ENCODE measurements around the gene LCN6. TPM values are rescaled to one million over a fixed set of nuclear protein-coding genes. Genes with fewer than 3 reads are reported as not detected.
"Not testable (repeated sequence)": the region's sequence is repeated elsewhere in the genome, so short reads cannot be mapped to it uniquely, and the experiment has no call there.

The LCN6 gene
- total RNA-seq, 1 donor, result not detected

- not testable (repeated sequence) for H3K27me3 ChIP-seq (ENCODE audit: insufficient read depth, low read length); H3K9me3 ChIP-seq (ENCODE audit: low read depth, low read length); H3K4me3 ChIP-seq (ENCODE audit: low read length); H3K4me1 ChIP-seq (ENCODE audit: insufficient read depth, low read length)
Observed at GRCh38 chr9:136766410-136767120, 18.2 kb upstream of the LCN6 start.

DNA sequence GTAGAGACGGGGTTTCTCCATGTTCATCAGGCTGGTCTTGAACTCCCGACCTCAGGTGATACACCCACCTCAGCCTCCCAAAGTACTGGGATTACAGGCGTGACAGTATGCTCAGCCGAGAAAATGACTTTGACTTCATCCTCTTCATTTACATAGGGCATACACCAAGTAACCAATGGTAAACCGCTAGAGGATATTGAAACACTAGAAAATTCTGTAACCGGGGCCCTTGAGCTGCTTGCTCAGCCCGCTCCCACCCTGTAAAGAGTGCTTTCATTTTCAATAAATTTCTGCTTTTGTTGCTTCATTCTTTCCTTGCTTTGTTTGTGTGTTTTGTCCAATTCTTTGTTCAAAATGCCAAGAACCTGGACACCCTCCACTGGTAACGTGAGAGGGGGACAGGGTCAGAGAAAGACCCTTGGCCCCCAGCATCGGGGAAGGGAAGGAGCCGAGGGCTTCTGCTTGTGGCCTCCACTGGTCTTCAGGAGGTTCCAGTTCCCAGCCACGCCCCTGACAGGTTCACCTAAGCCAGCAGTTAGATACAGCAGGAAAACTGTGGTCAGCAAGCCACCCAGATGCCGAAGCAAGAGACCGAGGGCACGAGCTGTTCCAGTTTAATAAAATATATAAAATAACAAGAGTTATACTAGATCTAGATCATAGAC is 17.6 kb upstream of the LCN6 start:
- not testable (repeated sequence) for H3K9me3 ChIP-seq (ENCODE audit: low read depth, low read length); H3K4me1 ChIP-seq (ENCODE audit: insufficient read depth, low read length); H3K4me3 ChIP-seq (ENCODE audit: low read length); H3K27me3 ChIP-seq (ENCODE audit: insufficient read depth, low read length)

DNA sequence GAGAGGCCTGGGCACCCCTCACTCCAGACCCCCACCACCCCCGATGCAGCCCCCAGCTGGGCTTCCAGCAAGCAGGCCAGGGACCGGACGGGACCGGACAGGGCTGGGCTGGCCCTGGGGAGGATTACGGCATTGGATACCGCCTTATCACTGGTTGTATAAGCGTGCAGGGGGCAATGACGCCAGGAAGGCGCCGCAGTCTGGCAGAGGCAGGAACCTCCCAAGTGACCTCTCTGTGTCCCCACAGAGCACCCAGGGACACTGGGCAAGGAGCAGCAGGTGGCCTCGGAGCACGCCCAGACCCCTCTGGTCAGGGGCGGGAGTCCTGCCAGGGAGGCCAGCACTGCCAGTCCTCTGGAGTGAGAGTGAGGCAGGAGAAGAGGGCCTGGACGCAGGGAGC is 16.7 kb upstream of the LCN6 start:
- no peaks in the 10 kb centered on the region for H3K27me3 ChIP-seq (ENCODE audit: insufficient read depth, low read length)
- no peaks in the 10 kb centered on the region for H3K9me3 ChIP-seq (ENCODE audit: low read depth, low read length)
- H3K4me1 ChIP-seq (ENCODE audit: insufficient read depth, low read length), result no peaks in the 10 kb centered on the region
- H3K4me3 ChIP-seq (ENCODE audit: low read length), result no peak overlapping the region

DNA sequence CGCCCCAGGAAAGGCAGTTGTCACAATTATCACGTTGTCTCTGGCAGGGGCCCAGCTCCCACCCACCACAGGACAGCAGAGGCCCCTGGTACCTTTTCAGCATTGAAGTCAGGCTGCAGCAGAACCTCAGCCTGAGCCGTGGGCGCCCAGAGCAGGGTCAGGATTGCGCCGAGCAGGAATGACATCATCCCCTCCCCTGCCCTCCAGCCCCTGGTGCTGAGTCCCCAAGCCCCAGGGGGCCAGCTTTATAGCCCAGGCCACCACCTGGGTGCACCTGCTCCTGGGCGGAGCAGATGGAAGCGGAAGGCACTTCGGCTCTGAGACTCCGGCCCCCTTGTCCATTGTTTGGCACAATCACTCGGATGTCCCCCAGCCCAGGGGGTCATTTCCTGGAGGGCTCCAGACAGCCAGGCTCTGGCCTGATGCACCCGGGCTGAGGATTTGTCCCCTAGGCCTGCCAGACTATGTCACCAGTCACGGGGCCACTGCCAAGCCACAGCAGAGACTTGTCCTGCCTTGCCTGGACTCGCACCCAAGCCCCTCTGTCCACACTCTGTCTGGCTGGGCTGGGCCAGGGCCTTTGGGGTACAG is 16.1 kb upstream of the LCN6 start, which contains the start of gene LCN15:
LCN15 (minus strand) TSS at position 218 of the 591 bp plus-strand sequence; CDS start at position 188, 30 bp downstream.
- H3K4me3 ChIP-seq (ENCODE audit: low read length), result no peak within 1 kb of the TSS
- H3K9me3 ChIP-seq (ENCODE audit: low read depth, low read length), result no peaks in the 10 kb centered on the region
- H3K4me1 ChIP-seq (ENCODE audit: insufficient read depth, low read length), result no peaks in the 10 kb centered on the region
- H3K27me3 ChIP-seq (ENCODE audit: insufficient read depth, low read length), result no peaks in the 10 kb centered on the region

DNA sequence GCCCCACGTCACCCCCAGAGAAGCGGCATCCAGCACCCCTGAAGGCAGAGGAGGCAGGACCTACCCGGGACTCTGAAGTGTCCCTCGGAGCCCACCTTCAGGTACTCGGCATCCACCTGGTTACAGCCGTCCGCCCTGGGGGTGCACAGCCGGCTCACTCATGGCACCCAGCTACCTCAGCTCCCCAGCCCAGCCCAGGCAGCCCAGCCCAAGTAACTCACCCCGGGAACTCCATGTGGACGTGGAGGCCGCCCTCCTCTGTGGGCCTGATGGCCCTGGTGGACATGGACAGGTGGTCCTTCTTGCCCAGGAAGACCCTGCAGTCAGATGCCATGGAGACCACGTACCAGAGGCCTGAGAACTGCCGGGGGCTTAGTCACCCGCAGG is 15.3 kb upstream of the LCN6 start:
- Histone ChIP-seq H3K4me3 (ENCODE audit: low read length) (no peak overlapping the region), H3K4me1 (ENCODE audit: insufficient read depth, low read length) (no peaks in the 10 kb centered on the region), H3K9me3 (ENCODE audit: low read depth, low read length) (no peaks in the 10 kb centered on the region), H3K27me3 (ENCODE audit: insufficient read depth, low read length) (no peaks in the 10 kb centered on the region)

- no peak overlapping the region for H3K4me3 ChIP-seq (ENCODE audit: low read length)
Observed at GRCh38 chr9:136762915-136763648, 14.8 kb upstream of the LCN6 start.

DNA sequence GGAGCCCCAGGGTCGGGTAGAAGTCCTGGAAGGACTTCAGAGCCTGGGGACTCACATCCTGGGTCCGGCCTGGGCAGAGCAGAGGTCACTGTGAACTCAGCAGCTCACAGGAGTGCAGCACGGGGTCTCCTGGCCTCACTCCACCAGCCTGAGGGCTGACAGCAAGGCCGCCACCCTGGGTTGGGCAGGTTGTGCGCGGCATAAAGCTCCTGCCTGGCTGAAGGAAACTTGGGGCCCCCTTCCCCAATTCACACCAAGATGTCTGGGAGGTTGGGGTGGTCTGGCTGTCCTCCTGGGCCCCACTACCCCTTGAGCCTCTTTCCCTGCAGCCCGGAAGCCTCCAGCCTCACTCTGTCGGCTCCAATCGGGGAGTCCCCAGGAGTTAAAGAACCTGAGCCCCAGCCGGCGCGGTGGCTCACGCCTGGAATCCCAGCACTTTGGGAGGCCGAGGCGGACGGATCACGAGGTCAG is 13.9 kb upstream of the LCN6 start:
- H3K27me3 ChIP-seq (ENCODE audit: insufficient read depth, low read length), result no peaks in the 10 kb centered on the region
- H3K4me3 ChIP-seq (ENCODE audit: low read length), result no peak overlapping the region
- H3K4me1 ChIP-seq (ENCODE audit: insufficient read depth, low read length), result peaks cover 7% of the 10 kb centered on the region
- H3K9me3 ChIP-seq (ENCODE audit: low read depth, low read length), result no peaks in the 10 kb centered on the region

More at GRCh38 chr9:136762915-136763648, 14.8 kb upstream of the LCN6 start:
- H3K27me3 ChIP-seq (ENCODE audit: insufficient read depth, low read length), result no peaks in the 10 kb centered on the region
- no peaks in the 10 kb centered on the region for H3K9me3 ChIP-seq (ENCODE audit: low read depth, low read length)
- H3K4me1 ChIP-seq (ENCODE audit: insufficient read depth, low read length), result peaks cover 5% of the 10 kb centered on the region

GRCh38 chr9:136761545-136761981 is 13.2 kb upstream of the LCN6 start:
- H3K27me3 ChIP-seq (ENCODE audit: insufficient read depth, low read length), result no peaks in the 10 kb centered on the region
- no peaks in the 10 kb centered on the region for H3K9me3 ChIP-seq (ENCODE audit: low read depth, low read length)
- H3K4me3 ChIP-seq (ENCODE audit: low read length), result no peak overlapping the region
- peaks cover 7% of the 10 kb centered on the region for H3K4me1 ChIP-seq (ENCODE audit: insufficient read depth, low read length)

DNA sequence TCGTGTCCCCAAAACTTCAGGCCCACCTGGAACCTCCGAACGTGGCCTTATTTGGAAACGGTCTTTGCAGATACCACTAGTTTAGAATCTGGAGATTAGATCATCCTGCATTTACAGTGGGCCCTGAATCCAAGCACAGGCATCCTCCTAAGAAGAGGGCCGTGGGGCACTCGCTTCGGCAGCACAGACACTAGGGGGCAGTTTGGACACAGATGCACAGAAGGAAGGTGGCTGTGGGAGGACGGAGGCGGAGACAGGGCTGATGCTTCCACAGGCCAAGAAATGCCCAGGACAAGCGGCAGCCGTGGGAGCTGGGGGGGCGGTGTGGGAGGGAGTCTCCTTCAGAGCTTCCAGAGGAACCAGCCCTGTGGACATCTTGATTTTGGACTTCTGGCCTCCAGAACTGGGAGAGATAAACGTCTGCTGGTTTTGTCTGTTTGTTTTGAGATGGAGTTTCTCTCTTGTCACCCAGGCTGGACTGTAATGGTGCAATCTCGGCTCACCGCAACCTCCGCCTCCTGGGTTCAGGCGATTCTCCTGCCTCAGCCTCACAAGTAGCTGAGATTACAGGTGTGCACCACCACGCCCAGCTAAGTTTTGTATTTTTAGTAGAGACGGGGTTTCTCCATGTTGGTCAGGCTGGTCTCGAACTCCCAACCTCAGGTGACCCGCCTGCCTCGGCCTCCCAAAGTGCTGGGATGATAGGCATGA is 12.7 kb upstream of the LCN6 start:
- H3K4me1 ChIP-seq (ENCODE audit: insufficient read depth, low read length); H3K27me3 ChIP-seq (ENCODE audit: insufficient read depth, low read length); H3K9me3 ChIP-seq (ENCODE audit: low read depth, low read length); H3K4me3 ChIP-seq (ENCODE audit: low read length): not testable (repeated sequence)

- H3K4me1 ChIP-seq (ENCODE audit: insufficient read depth, low read length), result peaks cover 7% of the 10 kb centered on the region
- H3K27me3 ChIP-seq (ENCODE audit: insufficient read depth, low read length), result no peaks in the 10 kb centered on the region
Observed at GRCh38 chr9:136760424-136760823, 12.1 kb upstream of the LCN6 start.

DNA sequence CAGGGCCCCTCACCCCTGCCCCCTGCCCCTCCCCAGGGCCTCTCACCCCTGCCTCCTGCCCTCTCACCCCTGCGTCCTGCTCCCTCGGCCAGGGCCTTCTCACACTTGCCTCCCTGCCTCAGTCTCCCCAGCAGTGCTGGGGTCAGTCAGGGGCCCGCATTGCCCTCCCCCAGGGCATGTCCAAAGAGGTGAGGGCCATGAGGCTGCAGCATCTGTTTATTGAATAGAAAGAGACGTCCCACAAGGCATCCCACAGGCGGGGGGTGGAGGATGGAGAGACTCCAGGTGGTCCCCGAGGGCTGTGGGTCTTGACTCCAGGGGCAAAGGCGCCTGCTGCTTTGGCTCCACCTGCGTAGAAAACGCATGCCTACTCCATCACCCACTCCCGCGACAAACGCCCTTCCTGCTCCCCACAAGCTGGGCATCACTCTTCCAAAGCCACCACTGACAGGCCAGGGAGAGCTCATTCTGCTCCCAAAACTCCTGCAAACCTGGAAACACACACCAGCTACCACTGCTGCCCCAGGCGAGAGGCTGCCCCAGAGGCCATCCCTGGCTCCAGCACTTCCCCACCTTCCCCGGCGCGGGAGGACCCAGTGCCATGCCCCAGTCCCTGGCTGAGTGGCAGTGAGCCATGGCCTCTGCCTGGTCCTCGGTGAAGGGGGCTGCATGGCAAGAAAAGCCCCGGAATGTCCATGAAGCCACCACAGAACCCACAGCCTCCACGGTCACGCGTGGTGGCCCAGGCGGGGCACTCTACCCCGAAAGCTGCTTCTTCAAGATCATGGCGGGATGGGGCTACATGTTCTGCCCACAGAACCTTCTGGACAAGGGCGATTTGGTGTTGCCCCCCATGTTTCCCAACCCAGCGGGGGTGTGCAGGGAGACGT is 11.4 kb upstream of the LCN6 start:
- Histone ChIP-seq H3K4me3 (ENCODE audit: low read length) (no peak overlapping the region), H3K9me3 (ENCODE audit: low read depth, low read length) (no peaks in the 10 kb centered on the region), H3K27me3 (ENCODE audit: insufficient read depth, low read length) (no peaks in the 10 kb centered on the region), H3K4me1 (ENCODE audit: insufficient read depth, low read length) (peaks cover 7% of the 10 kb centered on the region)

More at GRCh38 chr9:136760424-136760823, 12.1 kb upstream of the LCN6 start:
- Histone ChIP-seq H3K9me3 (ENCODE audit: low read depth, low read length) (no peaks in the 10 kb centered on the region), H3K4me3 (ENCODE audit: low read length) (no peak overlapping the region)

- Histone ChIP-seq H3K9me3 (ENCODE audit: low read depth, low read length) (no peaks in the 10 kb centered on the region), H3K4me1 (ENCODE audit: insufficient read depth, low read length) (peaks cover 7% of the 10 kb centered on the region), H3K27me3 (ENCODE audit: insufficient read depth, low read length) (no peaks in the 10 kb centered on the region), H3K4me3 (ENCODE audit: low read length) (no peak overlapping the region)
Observed at GRCh38 chr9:136759001-136759400, 10.7 kb upstream of the LCN6 start.

GRCh38 chr9:136757751-136758140 is 9.4 kb upstream of the LCN6 start:
- H3K9me3 ChIP-seq (ENCODE audit: low read depth, low read length), result no peaks in the 10 kb centered on the region
- no peaks in the 10 kb centered on the region for H3K27me3 ChIP-seq (ENCODE audit: insufficient read depth, low read length)
- H3K4me1 ChIP-seq (ENCODE audit: insufficient read depth, low read length), result peaks cover 7% of the 10 kb centered on the region
- no peak overlapping the region for H3K4me3 ChIP-seq (ENCODE audit: low read length)

DNA sequence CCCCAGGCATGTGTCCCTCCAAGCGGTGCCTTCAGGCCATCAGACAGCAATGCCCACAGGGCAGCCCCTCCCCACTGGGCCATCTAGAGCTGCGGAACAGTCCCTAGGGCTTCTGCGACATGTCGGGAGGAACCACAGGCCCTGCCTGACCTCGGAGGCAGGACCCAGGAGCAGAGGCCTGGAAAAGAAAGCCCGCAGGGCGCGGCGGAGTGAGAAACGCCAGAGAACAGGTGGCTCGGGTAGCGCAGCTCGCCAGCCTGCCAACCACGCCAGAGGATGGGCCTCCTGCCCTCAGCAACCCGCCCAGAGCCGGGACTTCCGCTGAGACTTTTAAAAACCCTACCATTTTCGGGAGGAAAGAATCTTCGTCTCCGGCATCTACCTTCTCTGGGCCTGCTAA is 9.0 kb upstream of the LCN6 start:
- peaks cover 4% of the 10 kb centered on the region for H3K9me3 ChIP-seq (ENCODE audit: low read depth, low read length)
- no peak overlapping the region for H3K4me3 ChIP-seq (ENCODE audit: low read length)
- no peaks in the 10 kb centered on the region for H3K27me3 ChIP-seq (ENCODE audit: insufficient read depth, low read length)
- H3K4me1 ChIP-seq (ENCODE audit: insufficient read depth, low read length), result peaks cover 7% of the 10 kb centered on the region

All from mononuclear cell (primary cell).